Neural cell (in vitro differentiated cells): Measurements from ENCODE around the gene PCAT6. TPM values are rescaled to one million over a fixed set of nuclear protein-coding genes. Genes with fewer than 3 reads are reported as not detected.

Experiments used
- H2AFZ ChIP-seq: fragments of 200-600, 300-800 bp; sonication (generic), shearing (Covaris generic); 2 replicates; pipeline ENCODE4 v1.6.0; 2014; ENCODE audit warnings: low read depth, mild to moderate bottlenecking, antibody characterized with exemption, low read length, moderate library complexity
- H3F3A ChIP-seq: fragments of 200-600 bp; shearing (Covaris generic); 2 replicates; pipeline ENCODE4 v1.6.1; 2016; ENCODE audit warnings: mild to moderate bottlenecking, moderate library complexity, mixed read lengths, antibody characterized with exemption, low read length; ENCODE audit not compliant: insufficient read depth, poor library complexity, severe bottlenecking
- H3K27ac ChIP-seq: fragments of 200-600, 300-800 bp; sonication (generic), shearing (Covaris generic); 2 replicates; pipeline ENCODE4 v1.5.1; 2014; ENCODE audit warnings: mild to moderate bottlenecking, low read length, moderate library complexity
- H3K27me3 ChIP-seq: fragments of 300-800, 200-600 bp; sonication (generic), shearing (Covaris generic); 2 replicates; pipeline ENCODE4 v1.6.0; 2014; ENCODE audit warnings: mild to moderate bottlenecking, low read depth, low read length, moderate library complexity; ENCODE audit not compliant: insufficient read depth
- H3K36me3 ChIP-seq: fragments of 300-800, 200-600 bp; sonication (generic), shearing (Covaris generic); 2 replicates; pipeline ENCODE4 v1.5.1; 2014; ENCODE audit warnings: mild to moderate bottlenecking, antibody characterized with exemption, low read length, moderate library complexity; ENCODE audit not compliant: insufficient read depth
- H3K4me2 ChIP-seq: fragments of 300-800, 200-600 bp; sonication (generic), shearing (Covaris generic); 2 replicates; pipeline ENCODE4 v1.6.0; 2014; ENCODE audit warnings: mild to moderate bottlenecking, low read length
- H3K4me3 ChIP-seq: fragments of 300-800, 200-600 bp; sonication (generic), shearing (Covaris generic); 2 replicates; pipeline ENCODE4 v1.5.1; 2014; ENCODE audit warnings: mild to moderate bottlenecking, low read length, moderate library complexity
- H3K79me2 ChIP-seq: fragments of 200-600 bp; shearing (Covaris generic); replicated peaks from 2 replicates; pipeline ENCODE4 v1.6.0; 2014; ENCODE audit warnings: mild to moderate bottlenecking, low read length, moderate library complexity; ENCODE audit not compliant: insufficient read depth
- H3K9ac ChIP-seq: fragments of 300-800, 200-600 bp; sonication (generic), shearing (Covaris generic); 2 replicates; pipeline ENCODE4 v1.6.1; 2016; ENCODE audit warnings: mild to moderate bottlenecking, low read length, mixed read lengths
- H3K9me2 ChIP-seq: fragments of 200-600 bp; shearing (Covaris generic); 2 replicates; pipeline ENCODE4 v1.6.1; 2016; ENCODE audit warnings: mild to moderate bottlenecking, low read length, mixed read lengths; ENCODE audit not compliant: insufficient read depth
- H3K9me3 ChIP-seq: fragments of 200-600, 300-800 bp; sonication (generic), shearing (Covaris generic); 2 replicates; pipeline ENCODE4 v1.6.1; 2016; ENCODE audit warnings: mild to moderate bottlenecking, mixed run types, low read length, moderate library complexity, mixed read lengths
- H4K20me1 ChIP-seq: fragments of 200-600 bp; shearing (Covaris generic); 2 replicates; pipeline ENCODE4 v1.6.1; 2016; ENCODE audit warnings: mild to moderate bottlenecking, mixed run types; ENCODE audit not compliant: insufficient read depth
- EP300 ChIP-seq: fragments of 450-650 bp; conservative IDR thresholded peaks from 2 replicates; pipeline ENCODE4 v1.6.1; 2014; ENCODE audit warnings: antibody characterized with exemption, mild to moderate bottlenecking, moderate library complexity; ENCODE audit not compliant: poor library complexity, severe bottlenecking
- EZH2 ChIP-seq: fragments of 200-600, 300-800 bp; shearing (Covaris generic), sonication (generic); IDR thresholded peaks from 2 replicates; pipeline ENCODE4 v1.6.1; 2014; ENCODE audit warnings: antibody characterized with exemption, low read length, borderline replicate concordance, mild to moderate bottlenecking; ENCODE audit not compliant: insufficient read depth, poor library complexity, severe bottlenecking
- MXI1 ChIP-seq: fragments of 450-650 bp; conservative IDR thresholded peaks from 2 replicates; pipeline ENCODE4 v1.6.1; 2014; ENCODE audit warnings: antibody characterized with exemption, mild to moderate bottlenecking; ENCODE audit not compliant: poor library complexity, severe bottlenecking
- POLR2AphosphoS5 ChIP-seq: IDR thresholded peaks from 2 replicates; pipeline ENCODE4 v1.6.1; 2012
- RAD21 ChIP-seq: fragments of 450-650 bp; conservative IDR thresholded peaks from 2 replicates; pipeline ENCODE4 v1.6.1; 2014; ENCODE audit warnings: antibody characterized with exemption, mild to moderate bottlenecking, moderate library complexity
- SMC3 ChIP-seq: fragments of 450-650 bp; conservative IDR thresholded peaks from 2 replicates; pipeline ENCODE4 v1.6.1; 2014; ENCODE audit warnings: antibody characterized with exemption, mild to moderate bottlenecking, moderate library complexity; ENCODE audit not compliant: poor library complexity
- TAF1 ChIP-seq: IDR thresholded peaks from 2 replicates; pipeline ENCODE4 v1.6.1; 2012; ENCODE audit warnings: low read depth
- polyA plus RNA-seq: library from polyadenylated mRNA; depleted of rRNA; stranded (reverse); fragments of >200 nt; gene quantifications from 2 replicates; pipeline ENCODE4 v1.2.3, GENCODE V29; 2014
- TF ChIP-seq, protein P1 (sequence below): IDR thresholded peaks from 2 replicates; pipeline ENCODE4 v1.6.1; 2012; ENCODE audit warnings: borderline replicate concordance
- TF ChIP-seq, protein P2 (sequence below): fragments of 450-650 bp; IDR thresholded peaks from 2 replicates; pipeline ENCODE4 v1.5.1; 2014; ENCODE audit warnings: antibody characterized with exemption, mild to moderate bottlenecking, moderate library complexity; ENCODE audit not compliant: poor library complexity, severe bottlenecking

The PCAT6 gene
- polyA plus RNA-seq, 1 donor from 2014 or later = 0.76 TPM

- no peak overlapping the region for H2AFZ ChIP-seq
- H3F3A ChIP-seq = no peaks in the 10 kb centered on the region
- H3K9me3 ChIP-seq = no peaks in the 10 kb centered on the region
- no peak overlapping the region for H3K4me2 ChIP-seq
- H3K9ac ChIP-seq = no peak overlapping the region
- no peak for TF ChIP-seq TAF1
- TF ChIP-seq POLR2AphosphoS5 = no peak
- TF ChIP-seq, protein P1, sequence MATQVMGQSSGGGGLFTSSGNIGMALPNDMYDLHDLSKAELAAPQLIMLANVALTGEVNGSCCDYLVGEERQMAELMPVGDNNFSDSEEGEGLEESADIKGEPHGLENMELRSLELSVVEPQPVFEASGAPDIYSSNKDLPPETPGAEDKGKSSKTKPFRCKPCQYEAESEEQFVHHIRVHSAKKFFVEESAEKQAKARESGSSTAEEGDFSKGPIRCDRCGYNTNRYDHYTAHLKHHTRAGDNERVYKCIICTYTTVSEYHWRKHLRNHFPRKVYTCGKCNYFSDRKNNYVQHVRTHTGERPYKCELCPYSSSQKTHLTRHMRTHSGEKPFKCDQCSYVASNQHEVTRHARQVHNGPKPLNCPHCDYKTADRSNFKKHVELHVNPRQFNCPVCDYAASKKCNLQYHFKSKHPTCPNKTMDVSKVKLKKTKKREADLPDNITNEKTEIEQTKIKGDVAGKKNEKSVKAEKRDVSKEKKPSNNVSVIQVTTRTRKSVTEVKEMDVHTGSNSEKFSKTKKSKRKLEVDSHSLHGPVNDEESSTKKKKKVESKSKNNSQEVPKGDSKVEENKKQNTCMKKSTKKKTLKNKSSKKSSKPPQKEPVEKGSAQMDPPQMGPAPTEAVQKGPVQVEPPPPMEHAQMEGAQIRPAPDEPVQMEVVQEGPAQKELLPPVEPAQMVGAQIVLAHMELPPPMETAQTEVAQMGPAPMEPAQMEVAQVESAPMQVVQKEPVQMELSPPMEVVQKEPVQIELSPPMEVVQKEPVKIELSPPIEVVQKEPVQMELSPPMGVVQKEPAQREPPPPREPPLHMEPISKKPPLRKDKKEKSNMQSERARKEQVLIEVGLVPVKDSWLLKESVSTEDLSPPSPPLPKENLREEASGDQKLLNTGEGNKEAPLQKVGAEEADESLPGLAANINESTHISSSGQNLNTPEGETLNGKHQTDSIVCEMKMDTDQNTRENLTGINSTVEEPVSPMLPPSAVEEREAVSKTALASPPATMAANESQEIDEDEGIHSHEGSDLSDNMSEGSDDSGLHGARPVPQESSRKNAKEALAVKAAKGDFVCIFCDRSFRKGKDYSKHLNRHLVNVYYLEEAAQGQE = no peak
- TF ChIP-seq RAD21 = no peak
- no peak for TF ChIP-seq EZH2
- no peak for TF ChIP-seq SMC3
- TF ChIP-seq, protein P2, sequence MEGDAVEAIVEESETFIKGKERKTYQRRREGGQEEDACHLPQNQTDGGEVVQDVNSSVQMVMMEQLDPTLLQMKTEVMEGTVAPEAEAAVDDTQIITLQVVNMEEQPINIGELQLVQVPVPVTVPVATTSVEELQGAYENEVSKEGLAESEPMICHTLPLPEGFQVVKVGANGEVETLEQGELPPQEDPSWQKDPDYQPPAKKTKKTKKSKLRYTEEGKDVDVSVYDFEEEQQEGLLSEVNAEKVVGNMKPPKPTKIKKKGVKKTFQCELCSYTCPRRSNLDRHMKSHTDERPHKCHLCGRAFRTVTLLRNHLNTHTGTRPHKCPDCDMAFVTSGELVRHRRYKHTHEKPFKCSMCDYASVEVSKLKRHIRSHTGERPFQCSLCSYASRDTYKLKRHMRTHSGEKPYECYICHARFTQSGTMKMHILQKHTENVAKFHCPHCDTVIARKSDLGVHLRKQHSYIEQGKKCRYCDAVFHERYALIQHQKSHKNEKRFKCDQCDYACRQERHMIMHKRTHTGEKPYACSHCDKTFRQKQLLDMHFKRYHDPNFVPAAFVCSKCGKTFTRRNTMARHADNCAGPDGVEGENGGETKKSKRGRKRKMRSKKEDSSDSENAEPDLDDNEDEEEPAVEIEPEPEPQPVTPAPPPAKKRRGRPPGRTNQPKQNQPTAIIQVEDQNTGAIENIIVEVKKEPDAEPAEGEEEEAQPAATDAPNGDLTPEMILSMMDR = no peak
- no peak for TF ChIP-seq EP300
- no peak for TF ChIP-seq MXI1
- H3K4me3 ChIP-seq = no peak overlapping the region
- no peak overlapping the region for H3K27ac ChIP-seq
- no peaks in the 10 kb centered on the region for H3K27me3 ChIP-seq
- no peaks in the 10 kb centered on the region for H3K36me3 ChIP-seq
- no peaks in the 10 kb centered on the region for H3K79me2 ChIP-seq
- H4K20me1 ChIP-seq = no peaks in the 10 kb centered on the region
- H3K9me2 ChIP-seq = no peaks in the 10 kb centered on the region
Observed at GRCh38 chr1:202834771-202835547, 24.2 kb downstream of the PCAT6 start.

DNA sequence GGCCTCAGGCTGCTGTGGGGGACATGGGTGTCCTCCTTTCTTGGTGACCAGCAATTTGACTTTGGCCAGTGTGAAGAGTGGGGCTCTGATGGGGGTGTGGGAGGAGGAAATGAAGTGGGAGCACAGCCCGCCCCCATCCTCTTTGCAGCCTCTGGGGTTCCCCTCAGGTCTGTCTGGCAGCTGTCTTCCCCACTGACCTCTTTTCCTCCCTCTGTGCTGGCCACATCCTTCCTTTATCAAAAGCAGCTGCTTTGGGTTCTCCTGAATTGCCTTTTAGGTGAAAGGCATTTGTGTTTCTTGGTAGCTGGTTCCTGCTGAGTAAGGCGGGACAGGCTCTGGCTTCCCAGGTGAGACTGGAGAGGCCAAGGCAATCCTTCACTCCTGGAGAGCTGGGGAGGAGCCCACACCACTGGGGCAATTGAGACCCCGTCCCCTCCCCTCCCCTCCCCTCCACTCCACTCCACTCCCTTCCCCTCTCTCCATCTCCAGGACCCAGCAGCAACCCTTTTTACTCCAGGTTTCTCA lies 24.9 kb downstream of the PCAT6 start:
- Histone ChIP-seq H2AFZ (no peak overlapping the region), H3K4me3 (no peak overlapping the region), H3K27me3 (no peaks in the 10 kb centered on the region), H3K4me2 (no peak overlapping the region), H3K36me3 (no peaks in the 10 kb centered on the region), H3K9me2 (no peaks in the 10 kb centered on the region), H3K27ac (no peak overlapping the region), H3F3A (no peaks in the 10 kb centered on the region), H4K20me1 (no peaks in the 10 kb centered on the region), H3K9ac (no peak overlapping the region), H3K9me3 (no peaks in the 10 kb centered on the region), H3K79me2 (no peaks in the 10 kb centered on the region)
- TF ChIP-seq EP300 (no peak), SMC3 (no peak), RAD21 (no peak), TAF1 (no peak), MXI1 (no peak), EZH2 (no peak), POLR2AphosphoS5 (no peak)
- TF ChIP-seq, protein P2 = no peak
- TF ChIP-seq, protein P1 = no peak
